Tibial nerve (tissue), 3 donors: ENCODE data around the gene ACVR1B.

Source experiments
- POLR2A ChIP-seq, 2 donors: fragments of 450-650 bp; IDR thresholded peaks; one replicate each; pipeline ENCODE4 v1.6.1; 2017; ENCODE audit warnings: antibody characterized with exemption in 2 of 2, mild to moderate bottlenecking in 2 of 2, moderate library complexity in 2 of 2
- TF ChIP-seq, protein P1 (sequence below), 5 experiments: fragments of 200-600 bp in 3 of 5; fragments of 450-650 bp in 2 of 5; sonication (generic) in 3 of 5; IDR thresholded peaks; one replicate each; pipeline ENCODE4 v1.5.1; 2016 to 2019; ENCODE audit warnings: antibody characterized with exemption in 5 of 5, mild to moderate bottlenecking in 3 of 5, moderate library complexity in 2 of 5

DNA sequence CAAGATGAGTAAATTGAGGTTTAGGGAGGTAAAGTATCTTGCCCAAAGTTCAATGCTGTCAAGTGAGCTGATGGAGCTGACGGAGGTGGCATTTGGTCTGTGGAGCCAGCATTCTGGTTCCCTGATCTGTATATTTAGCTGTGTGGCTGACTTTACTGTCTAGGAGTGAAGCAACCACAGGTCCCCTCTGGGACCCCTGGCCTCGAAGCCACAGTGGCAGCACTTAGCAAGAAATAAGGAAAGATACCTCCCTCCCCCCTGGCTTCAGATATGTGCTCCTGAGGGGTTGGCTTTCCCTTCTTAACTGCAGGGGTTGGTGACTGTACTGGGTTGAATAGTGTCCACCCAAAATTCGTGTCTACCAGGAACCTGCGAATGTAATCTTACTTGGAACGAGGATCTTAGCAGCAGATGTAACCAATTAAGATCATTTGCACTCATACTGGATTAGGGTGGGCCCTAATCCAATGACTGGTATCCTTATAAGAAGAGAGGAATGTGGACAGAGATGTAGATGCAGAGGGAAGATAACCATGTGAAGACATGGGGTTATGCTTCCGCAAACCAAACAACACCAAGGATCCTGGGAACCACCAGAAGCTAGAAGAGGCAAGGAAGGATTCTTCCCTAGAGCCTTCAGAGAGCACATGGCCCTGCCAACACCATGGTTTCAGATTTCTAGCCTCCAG, 2.0 kb upstream of the ACVR1B start:
- TF ChIP-seq POLR2A (IDR thresholded peaks at IDR 0.05): no peak
- TF ChIP-seq, protein P1, sequence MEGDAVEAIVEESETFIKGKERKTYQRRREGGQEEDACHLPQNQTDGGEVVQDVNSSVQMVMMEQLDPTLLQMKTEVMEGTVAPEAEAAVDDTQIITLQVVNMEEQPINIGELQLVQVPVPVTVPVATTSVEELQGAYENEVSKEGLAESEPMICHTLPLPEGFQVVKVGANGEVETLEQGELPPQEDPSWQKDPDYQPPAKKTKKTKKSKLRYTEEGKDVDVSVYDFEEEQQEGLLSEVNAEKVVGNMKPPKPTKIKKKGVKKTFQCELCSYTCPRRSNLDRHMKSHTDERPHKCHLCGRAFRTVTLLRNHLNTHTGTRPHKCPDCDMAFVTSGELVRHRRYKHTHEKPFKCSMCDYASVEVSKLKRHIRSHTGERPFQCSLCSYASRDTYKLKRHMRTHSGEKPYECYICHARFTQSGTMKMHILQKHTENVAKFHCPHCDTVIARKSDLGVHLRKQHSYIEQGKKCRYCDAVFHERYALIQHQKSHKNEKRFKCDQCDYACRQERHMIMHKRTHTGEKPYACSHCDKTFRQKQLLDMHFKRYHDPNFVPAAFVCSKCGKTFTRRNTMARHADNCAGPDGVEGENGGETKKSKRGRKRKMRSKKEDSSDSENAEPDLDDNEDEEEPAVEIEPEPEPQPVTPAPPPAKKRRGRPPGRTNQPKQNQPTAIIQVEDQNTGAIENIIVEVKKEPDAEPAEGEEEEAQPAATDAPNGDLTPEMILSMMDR (IDR thresholded peaks at IDR 0.05): no peak
